HG02759 (cell line): Measurements from ENCODE around the gene DSG4.

Experiments
- ATAC-seq: cut with Tn5 transposase; IDR thresholded peaks from one replicate; pipeline ENCODE4 v1.9.1; 2021; ENCODE audit warnings: mild to moderate bottlenecking, moderate library complexity; ENCODE audit not compliant: unreplicated experiment

Gene DSG4

DNA sequence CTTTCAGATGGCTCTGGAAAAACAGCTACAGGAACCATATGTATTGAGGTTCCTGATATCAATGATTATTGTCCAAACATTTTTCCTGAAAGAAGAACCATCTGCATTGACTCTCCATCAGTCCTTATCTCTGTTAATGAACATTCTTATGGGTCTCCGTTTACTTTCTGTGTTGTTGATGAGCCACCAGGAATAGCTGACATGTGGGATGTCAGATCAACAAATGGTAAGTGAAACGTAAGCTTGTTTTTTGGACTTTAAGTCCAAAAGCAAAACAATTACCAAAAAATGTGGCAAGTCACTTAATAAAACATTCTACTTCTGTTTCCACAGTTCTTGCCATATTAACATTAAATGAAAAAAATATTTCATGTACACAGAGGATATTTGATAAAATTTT is 26.8 kb downstream of the DSG4 start:
- no peak for ATAC-seq

DNA sequence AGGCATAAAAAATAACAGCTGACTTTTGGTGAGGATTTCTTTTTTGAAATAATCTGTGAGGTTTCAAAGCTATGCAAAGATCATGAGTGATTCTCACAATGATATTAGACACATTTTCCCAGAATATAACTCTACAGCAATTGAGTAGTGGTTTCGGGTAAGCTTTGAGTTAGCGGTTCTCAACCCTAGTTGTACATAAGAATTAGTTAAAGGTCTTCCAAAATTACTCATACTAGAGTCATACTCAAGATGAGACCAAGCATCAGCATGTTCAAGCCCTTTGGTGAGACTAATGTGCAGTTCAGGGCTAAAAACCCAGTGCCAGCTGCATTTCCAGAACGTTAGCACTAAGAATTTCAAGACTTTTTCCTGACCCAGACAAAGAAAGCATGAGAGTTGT is 31.1 kb downstream of the DSG4 start:
- no peak for ATAC-seq

DNA sequence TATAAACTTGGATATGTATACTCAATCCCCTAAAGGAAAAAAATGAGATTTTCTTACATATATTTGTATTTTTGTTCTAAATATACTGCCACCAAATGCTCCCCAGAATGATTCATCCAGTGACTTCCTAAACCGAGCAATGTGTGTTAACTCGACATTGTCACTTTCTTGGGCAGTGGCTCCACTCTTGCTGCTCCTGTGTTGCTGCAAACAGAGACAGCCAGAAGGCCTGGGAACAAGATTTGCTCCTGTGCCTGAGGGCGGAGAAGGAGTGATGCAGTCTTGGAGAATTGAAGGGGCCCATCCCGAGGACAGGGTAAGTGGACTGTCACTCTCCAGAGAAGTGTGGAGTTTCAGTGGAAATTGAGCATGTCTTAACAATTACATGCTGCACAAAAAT is 32.7 kb downstream of the DSG4 start:
- no peak for ATAC-seq

DNA sequence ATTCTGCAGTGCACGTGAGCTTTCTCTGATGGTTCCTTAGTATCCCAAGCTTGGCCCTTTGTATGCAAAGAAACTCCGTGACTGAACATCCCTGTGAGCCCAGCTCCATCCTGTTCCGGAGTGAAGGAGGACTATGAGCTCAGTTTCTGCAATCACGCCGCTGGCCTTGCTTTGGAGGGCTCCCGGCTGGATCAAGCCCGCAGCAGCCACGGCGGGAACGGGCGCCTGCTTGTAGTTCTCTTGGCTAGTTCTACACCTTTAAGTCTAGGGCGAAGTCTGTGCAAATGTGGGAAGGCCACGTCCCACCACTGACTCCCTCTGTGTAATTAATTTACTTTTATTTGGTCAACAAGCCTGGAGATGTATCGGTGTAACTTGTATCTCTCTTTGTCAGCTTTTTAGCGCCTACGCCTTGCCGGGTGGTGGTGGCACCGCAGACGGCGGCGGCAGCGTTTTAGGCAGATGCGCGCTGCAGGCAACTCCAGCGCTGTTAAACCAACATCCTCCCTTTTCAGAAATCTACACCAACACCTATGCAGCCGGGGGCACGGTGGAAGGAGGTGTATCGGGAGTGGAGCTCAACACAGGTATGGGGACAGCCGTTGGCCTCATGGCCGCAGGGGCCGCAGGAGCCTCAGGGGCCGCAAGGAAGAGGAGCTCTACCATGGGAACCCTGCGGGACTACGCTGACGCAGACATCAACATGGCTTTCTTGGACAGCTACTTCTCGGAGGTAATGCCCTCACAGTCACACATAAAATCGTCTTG is 34.3 kb downstream of the DSG4 start:
- ATAC-seq = no peak

DNA sequence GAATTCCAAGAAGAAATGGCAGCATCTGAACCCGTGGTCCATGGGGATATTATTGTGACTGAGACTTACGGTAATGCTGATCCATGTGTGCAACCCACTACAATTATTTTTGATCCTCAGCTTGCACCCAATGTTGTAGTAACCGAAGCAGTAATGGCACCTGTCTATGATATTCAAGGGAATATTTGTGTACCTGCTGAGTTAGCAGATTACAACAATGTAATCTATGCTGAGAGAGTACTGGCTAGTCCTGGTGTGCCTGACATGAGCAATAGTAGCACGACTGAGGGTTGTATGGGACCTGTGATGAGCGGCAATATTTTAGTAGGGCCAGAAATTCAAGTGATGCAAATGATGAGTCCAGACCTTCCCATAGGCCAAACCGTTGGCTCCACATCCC is 36.6 kb downstream of the DSG4 start:
- no peak for ATAC-seq

DNA sequence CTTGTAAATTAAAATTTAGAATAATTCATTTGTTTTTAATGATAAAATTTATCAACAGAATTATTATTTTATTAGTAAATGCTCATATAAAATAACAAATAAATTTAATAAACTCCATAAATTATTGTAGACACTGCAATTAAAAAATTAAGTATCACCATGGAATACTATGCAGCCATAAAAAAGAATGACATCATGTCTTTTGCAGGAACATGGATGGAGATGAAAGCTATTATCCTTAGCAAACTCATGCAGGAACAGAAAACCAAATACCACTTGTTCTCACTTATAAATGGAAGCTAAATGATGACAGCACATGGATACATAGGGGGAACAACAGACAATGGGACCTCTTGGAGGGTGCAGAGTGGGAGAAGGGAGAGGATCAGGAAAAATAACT is 41.3 kb downstream of the DSG4 start:
- no peak for ATAC-seq

DNA sequence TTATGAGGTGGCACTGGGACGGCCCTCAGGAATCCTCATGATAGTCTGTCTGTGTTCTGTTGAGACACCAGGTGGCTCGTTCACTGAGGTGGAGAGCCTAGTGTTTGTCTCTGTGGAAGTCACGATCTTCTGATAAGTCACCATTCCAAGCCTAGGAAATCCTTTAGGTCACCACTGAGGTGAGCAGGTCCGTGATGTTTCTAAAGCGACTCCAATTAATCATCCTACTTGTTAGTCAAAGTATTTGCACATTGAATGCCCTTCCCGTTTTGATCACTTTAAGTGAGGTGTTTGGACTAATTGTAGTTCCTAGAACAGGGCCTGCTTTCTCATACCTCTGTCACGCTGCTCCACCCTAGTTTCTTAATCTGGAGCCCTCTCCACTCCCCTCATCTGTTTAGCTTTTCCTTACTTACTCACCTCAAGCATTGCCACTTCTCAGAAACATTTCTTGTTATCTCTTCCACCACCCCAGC is 42.9 kb downstream of the DSG4 start:
- no peak for ATAC-seq

DNA sequence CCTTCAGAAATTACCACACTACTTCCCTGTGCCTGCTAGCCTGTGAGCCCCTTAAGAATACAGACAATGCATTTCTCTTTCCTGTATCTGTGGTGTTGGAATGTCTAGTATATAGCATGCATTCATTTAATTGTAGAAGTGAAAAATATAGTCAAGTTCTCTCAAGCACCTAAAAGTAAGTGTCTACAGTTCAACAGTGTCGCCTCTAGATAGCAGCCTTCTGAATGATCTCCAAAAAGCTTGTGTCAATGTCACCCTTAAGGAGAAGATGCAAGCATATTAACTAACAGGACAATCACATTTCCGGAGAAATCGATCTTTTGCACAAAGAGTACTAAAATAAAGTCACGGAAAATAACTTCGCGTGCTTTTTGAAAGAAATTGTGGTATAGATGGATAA is 43.5 kb downstream of the DSG4 start:
- no peak for ATAC-seq

DNA sequence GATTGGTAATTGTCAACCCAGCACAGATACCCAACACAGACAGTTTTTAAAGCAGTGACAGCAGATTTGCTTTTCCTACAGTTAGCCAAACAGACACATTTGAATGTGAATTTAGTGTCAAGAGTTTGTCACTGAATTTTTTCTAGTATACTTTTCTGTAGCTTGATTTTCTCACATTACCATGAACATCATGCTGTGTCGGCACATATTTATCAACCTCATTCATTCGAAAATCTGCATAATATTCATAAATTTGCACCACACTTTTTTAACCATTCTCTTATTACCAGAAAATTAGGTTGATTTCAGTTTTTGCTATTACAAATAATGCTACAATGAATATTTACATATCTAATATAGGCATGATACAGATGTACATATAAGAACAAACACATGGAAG is 43.9 kb downstream of the DSG4 start:
- ATAC-seq = no peak

DNA sequence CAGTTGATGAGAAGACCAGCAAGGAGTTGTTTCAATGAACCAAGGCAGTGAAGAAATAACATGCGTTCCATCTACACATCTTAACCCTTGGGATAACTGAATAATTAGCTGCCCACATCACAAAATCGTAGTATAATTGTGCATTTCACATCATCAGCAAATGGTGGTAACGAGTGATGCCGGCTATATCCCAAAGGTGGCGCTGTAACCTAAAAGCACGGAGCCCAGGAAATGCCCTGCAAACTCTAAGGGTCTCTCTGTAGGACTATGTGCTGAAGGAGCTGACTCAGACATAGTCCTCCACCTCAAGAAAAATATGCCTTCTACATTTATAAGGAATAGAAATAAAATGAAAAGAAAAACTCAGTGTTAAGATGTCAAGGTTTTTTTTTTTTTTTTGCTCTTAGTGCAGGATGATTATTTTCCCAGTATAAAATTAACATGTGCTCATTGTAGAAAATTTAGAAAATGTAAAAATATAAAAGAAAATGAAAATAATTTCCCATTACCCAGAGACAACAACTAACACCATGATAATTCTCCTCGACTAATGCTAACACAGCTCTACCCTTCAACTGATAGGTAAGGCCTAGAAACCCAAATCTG is 47.9 kb downstream of the DSG4 start:
- peak; percentile 85 for ATAC-seq

DNA sequence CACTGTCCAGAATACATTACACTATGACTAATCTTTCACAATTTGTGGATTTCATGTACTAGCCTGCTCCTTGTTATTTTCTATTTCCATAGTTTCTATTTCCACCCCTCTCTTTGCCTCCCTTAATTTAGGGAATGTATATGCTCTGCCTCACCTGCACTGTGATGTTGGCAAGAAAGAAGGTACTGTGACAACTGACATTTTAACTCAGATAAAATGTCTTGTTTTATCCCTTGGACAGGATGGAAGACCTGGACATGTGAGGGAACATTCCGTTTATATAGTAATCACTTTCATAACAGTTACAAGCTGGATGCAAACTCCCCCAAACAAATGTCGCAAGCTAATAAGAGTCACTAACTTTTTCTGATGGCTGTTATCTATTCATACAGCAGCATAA is 49.4 kb downstream of the DSG4 start:
- ATAC-seq = no peak

DNA sequence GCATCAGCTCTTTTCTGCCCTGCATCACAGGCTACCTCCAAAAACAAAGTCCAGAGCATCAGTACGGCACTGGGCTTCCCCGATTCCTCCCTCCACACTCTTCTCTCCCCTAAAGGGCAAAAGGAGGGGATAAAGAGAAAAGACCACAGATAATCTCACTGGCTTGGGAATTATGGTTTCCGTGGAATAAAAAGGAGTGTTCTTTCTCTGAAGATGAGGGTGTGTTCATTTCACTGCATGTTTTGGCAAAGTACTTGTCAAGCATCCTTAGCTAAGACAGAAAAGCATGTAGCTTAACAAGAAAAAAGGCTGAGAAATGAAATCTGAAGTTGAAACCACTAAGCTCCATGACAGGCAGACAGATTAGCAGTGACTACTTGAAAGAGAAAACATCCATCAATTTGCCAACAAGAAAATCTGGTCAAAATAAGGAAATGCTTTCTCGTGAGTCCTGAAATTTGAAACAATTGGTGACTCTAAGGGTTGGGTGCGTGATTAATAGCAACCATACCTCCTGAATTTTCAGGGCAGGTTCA is 50.4 kb downstream of the DSG4 start:
- ATAC-seq = no peak

DNA sequence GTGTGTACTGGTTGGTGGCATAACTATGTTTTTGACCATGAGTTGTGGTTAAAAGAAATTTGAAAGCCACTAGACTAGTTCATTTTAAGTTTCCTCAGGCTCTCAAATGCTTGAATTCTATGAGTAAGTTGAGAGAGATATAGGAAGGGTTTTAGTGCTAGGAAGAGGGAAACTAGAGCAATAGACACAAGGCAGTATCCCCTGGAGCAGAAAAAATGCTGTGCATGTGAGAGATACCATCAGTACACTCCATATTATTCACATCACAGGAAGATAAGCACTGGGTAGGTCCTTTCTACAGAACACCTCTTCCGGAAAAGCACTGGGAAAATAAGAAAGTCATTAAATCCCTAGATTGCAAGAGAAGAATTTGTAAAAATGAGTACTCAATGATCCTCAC is 51.6 kb downstream of the DSG4 start:
- ATAC-seq = no peak

DNA sequence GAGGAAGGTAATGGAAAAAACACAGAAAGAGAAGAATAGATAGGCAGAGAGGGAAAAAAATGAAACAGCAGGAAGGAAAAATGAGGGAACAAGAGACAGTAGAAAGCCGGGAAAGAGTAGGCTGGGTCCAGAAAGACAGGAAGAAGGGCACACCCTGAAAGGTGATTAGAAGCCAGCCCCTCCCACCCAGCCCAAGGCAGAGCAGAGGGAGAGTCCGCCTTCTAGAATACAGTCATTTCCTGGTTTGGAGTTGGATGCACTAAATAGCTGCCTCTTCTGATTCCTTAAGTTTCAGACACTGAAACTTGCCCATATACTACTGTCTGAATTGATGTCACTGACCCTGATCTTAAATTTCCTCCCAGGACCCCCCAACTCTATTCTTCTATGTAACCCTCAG is 53.0 kb downstream of the DSG4 start:
- ATAC-seq = no peak

DNA sequence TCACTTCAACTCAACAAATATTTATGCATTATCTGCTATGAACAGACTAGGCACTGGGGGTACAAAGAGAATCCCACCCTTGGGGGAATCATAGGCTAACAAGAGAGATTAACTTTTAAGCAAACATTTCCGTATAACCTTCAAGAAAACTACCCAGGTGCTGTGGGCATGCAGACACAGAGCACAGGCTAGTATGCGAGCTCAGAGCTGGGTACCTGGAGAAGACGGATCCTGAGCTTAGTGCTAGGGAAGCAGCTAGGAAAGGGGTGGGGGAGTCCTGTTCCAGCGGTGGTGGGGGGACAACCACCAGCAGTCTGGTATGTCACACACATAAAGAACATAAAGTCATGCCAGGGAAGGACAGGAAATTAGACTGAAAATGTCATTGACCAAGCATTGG is 53.5 kb downstream of the DSG4 start:
- ATAC-seq = no peak

DNA sequence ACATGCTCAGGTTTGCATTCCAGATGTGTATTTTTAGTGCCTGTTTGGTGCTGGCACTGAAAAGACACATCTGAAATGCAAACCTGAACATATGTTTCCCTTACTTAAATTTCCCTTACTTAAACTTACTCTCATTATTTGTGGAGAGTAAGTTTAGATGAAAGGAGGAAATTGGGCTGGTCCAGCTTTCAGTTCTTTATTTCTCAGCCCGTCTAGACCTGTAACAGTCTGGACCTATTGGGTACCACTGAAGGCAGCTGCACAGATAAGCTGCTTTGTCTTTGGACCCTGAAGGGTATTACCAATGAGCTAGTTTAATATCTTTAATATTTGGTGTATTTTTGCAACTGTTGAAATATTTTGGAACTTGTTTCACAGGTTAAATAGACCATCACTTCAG is 54.0 kb downstream of the DSG4 start:
- no peak for ATAC-seq

DNA sequence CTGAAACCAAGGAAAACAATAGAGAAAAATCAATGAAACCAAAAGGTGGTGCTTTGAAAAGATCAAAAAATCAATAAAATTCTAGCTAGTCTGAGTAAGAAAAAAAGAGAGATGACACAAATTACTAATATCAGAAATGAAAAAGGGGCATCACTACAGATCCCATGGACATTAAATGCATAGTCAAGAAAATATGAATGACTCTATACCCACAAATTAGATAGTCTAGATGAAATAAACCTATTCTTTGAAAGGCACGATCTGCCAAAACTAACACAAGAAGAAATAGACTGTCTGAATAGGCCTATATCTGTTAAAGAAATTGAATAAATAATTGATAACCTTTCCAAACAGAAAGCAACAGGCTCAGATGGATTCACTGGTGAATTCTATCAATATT is 55.7 kb downstream of the DSG4 start:
- ATAC-seq = no peak

DNA sequence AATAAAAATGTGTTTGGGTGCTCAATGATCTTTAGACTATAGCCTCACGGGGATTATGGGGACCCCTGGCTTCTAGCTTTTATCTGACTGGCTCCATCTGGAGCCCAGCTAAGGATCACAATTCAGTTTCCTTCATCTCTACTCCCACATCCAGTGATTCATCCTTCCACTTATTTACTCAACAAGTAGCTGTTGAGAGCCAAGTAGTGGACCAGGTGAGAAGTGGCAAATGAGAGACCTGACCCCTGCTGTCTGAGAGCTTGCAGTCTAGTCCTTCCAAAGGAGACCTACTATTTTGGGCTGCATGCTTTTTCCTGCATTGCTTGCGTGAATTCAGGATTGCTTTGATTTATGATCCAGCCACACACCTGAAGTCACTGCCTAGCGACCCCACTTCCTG is 60.2 kb downstream of the DSG4 start:
- ATAC-seq = no peak

DNA sequence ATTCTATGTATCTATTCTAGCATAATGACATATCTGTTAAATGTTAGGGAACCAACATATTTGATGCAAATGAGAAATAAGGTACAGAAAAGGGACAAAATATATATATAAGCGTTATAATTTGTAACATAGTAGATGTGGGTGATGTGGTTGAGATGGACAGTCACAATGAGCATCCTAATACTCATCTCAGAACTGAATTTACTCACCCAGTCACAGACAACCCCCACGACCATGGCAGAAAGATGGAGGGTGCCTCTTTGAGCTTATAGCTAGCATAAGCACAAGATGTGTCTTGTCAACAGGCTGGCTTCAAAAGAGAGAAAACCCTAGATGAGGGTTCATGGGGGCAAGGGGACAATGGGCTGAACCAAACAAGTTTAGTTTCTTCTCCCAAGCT is 61.8 kb downstream of the DSG4 start:
- no peak for ATAC-seq

DNA sequence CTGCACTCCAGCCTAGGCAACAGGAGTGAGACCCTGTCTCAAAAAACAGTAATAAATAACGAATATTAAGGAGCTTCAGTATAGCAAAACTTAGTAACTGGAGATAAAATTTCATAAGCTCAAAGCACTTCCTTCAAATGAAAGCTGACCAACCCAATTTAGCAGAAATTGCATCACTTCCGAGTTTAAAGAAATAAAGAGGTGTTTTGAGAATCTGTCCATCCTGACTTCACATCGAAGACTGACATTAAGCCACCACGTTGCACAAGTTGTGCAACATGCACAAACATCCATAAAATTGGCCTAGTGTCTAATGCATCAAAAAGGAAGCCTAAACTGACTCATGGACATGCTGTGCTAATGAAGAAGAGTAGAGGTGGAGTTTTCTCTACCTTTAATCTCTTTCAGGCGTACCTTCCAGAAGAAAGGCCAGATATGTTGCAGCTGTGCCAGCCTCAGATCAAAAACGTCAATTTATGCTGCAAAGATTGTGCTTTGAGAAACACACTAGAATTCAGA is 63.3 kb downstream of the DSG4 start:
- ATAC-seq = no peak

DNA sequence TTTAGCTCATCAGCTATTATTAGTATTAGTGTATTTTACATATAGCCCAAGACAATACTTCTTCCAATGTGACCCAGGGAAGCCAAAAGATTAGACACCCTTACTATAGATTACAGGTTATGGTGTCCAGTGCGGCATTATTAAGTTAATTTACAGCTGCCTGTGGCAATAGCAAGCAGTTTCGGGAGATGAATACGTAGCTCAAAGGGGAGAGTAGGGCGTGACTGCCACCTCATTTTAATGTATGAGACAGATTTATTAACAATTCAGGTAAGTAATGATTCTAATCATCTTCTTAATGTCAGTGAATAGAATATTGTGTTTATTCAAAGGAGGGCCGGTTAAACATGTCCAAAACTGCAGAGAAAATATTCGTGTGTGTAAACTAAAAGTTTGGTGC is 64.2 kb downstream of the DSG4 start:
- no peak for ATAC-seq

DNA sequence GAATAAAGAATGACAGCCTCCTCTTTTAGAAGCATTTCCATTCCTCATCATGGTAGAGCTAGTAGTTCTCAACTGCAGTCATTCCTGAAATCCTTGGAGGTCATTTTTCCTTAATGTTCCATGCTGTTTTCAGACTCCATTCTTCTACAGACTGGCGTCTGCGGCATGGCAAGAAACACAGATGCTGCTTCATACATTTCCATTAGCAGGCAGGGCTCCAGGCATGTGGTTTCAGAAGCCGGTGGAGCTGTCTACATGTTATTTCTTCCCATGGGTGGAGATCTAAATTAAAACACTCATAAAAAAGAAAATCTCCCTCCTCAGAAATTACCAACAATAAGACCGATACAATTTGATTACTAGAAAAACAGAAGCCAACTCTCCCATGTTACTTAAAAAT is 64.9 kb downstream of the DSG4 start:
- ATAC-seq = no peak
